ENCODE data around the gene KRTAP3-1. TPM values are rescaled to one million over a fixed set of nuclear protein-coding genes. Genes with fewer than 3 reads are reported as not detected.

KRTAP3-1 gene
- total and polyA plus RNA-seq, 12 donors, result not detected

GRCh38 chr17:41012326-41013120, 3.6 kb upstream of the KRTAP3-1 start:
- DNase-seq (no peak), ATAC-seq (no peak)
- Histone ChIP-seq H3K9me3 (no peaks in the 10 kb centered on the region), H3K4me1 (peaks cover 0 to 5% (median 0%) of the 10 kb centered on the region in 9 donors), H3K36me3 (no peaks in the 10 kb centered on the region), H3K27me3 (peaks cover 0 to 4% (median 0%) of the 10 kb centered on the region in 7 donors), H3K4me3 (no peak overlapping the region), H3K27ac (no peak overlapping the region)
- TF ChIP-seq, protein P1, sequence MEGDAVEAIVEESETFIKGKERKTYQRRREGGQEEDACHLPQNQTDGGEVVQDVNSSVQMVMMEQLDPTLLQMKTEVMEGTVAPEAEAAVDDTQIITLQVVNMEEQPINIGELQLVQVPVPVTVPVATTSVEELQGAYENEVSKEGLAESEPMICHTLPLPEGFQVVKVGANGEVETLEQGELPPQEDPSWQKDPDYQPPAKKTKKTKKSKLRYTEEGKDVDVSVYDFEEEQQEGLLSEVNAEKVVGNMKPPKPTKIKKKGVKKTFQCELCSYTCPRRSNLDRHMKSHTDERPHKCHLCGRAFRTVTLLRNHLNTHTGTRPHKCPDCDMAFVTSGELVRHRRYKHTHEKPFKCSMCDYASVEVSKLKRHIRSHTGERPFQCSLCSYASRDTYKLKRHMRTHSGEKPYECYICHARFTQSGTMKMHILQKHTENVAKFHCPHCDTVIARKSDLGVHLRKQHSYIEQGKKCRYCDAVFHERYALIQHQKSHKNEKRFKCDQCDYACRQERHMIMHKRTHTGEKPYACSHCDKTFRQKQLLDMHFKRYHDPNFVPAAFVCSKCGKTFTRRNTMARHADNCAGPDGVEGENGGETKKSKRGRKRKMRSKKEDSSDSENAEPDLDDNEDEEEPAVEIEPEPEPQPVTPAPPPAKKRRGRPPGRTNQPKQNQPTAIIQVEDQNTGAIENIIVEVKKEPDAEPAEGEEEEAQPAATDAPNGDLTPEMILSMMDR (IDR thresholded peaks at IDR 0.05), result no peak
- intact Hi-C loops (cut with DNase I), result no loop called here
- 67 to 69% methylated on average over 6 of the region's 6 CpGs for WGBS, 2 donors

- Histone ChIP-seq H3K4me3 (no peak overlapping the region), H3K27me3 (peaks cover 0 to 4% (median 0%) of the 10 kb centered on the region in 7 donors), H3K4me1 (peaks cover 0 to 5% (median 0%) of the 10 kb centered on the region in 9 donors), H3K27ac (no peak overlapping the region), H3K9me3 (no peaks in the 10 kb centered on the region), H3K36me3 (no peaks in the 10 kb centered on the region)
- TF ChIP-seq, protein P1 (IDR thresholded peaks at IDR 0.05), result no peak
- intact Hi-C loops (cut with DNase I), result no loop called here
- DNase-seq (no peak), ATAC-seq (no peak)
Observed at GRCh38 chr17:41010441-41010840, 1.5 kb upstream of the KRTAP3-1 start.

- no peaks in the 10 kb centered on the region for H3K36me3 ChIP-seq
- TF ChIP-seq, protein P1 (IDR thresholded peaks at IDR 0.05), result no peak
- 81 to 85% methylated on average over 1 of the region's 1 CpG for whole genome bisulfite sequencing, 2 donors
- no peak overlapping the region for H3K27ac ChIP-seq
- no peak for DNase-seq
- intact Hi-C loops (cut with DNase I), result no loop called here
- H3K4me3 ChIP-seq, result no peak overlapping the region
- ATAC-seq, result no peak
- H3K27me3 ChIP-seq, result peaks cover 0 to 3% (median 0%) of the 10 kb centered on the region in 7 donors
- peaks cover 0 to 5% (median 0%) of the 10 kb centered on the region in 9 donors for H3K4me1 ChIP-seq
- H3K9me3 ChIP-seq, result no peaks in the 10 kb centered on the region
Observed at GRCh38 chr17:41009936-41010335, 1.0 kb upstream of the KRTAP3-1 start.

DNA sequence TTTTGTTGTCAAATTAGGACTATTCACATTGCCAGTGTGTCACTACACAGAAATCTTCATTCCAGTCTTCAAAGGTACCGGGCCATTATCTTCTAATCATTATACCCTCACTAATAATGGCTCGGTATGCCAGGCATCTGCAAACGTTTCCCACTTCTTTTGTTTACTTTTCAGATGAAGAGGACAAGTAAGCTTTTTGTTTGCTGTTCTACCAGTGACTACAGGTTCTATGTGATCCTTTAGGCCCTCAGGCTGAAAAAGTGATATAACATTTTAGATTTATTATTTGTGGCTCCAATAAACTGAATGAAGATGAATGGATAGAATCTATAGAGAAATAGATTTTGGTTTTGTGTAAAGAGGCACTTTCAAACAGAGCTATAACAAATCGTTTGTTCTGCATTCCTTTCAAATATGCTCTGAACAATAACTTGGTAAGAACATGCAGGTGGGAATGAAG, 403 bp upstream of the KRTAP3-1 start:
- H3K4me3 ChIP-seq, result no peak overlapping the region
- peaks cover 0 to 3% (median 0%) of the 10 kb centered on the region in 7 donors for H3K27me3 ChIP-seq
- WGBS, 2 donors, result 44 to 46% methylated on average over 4 of the region's 4 CpGs
- peaks cover 0 to 5% (median 0%) of the 10 kb centered on the region in 9 donors for H3K4me1 ChIP-seq
- no peaks in the 10 kb centered on the region for H3K9me3 ChIP-seq
- no peak for ATAC-seq
- TF ChIP-seq, protein P1 (IDR thresholded peaks at IDR 0.05), result no peak
- no peak for DNase-seq
- H3K27ac ChIP-seq, result no peak overlapping the region
- H3K36me3 ChIP-seq, result no peaks in the 10 kb centered on the region
- intact Hi-C loops (cut with DNase I), result no loop called here
